HCT116 (cell line): Measurements from ENCODE around the gene CHST9. TPM values are rescaled to one million over a fixed set of nuclear protein-coding genes. Genes with fewer than 3 reads are reported as not detected.

Experiments used
- ATAC-seq: fragments of 200-7000 bp; cut with Tn5 transposase; 2 replicates; pipeline ENCODE4 v1.9.1; 2020; ENCODE audit warnings: mild to moderate bottlenecking, moderate library complexity
- BruUV-seq: library from RNA; stranded (reverse); fragments of 400-500 nt; replicated peaks from 2 replicates; lab custom pipeline; 2021; lab: Mats Ljungman, UMichigan
- CTCF ChIA-PET: fragments of 300-600 bp; sonication (Branson Sonifier 250); formaldehyde crosslinking; loops from one replicate; lab custom pipeline; 2021; ENCODE audit warnings: antibody characterized with exemption; lab: Charles Lee
- POLR2A ChIA-PET: fragments of 300-600, 350-600 bp; sonication (Branson Sonifier 250); formaldehyde crosslinking; loops from one replicate; lab custom pipeline; 2021; ENCODE audit warnings: antibody characterized with exemption; lab: Charles Lee
- RAD21 ChIA-PET, 2 experiments: fragments of 300-600 bp; sonication (Branson Sonifier 250); formaldehyde crosslinking; loops; one replicate each; lab custom pipeline; 2023; ENCODE audit warnings: low total read pairs in 2 of 2; ENCODE audit not compliant: uncharacterized antibody in 2 of 2, unreplicated experiment in 2 of 2, low non-redundant PET in 1 of 2; lab: Charles Lee
- DNase-seq: peaks from one replicate; pipeline ENCODE4 v3.0.0-alpha.2; 2010; ENCODE audit warnings: low read depth, low spot score
- H2AFZ ChIP-seq: fragments of 200-600 bp; shearing (Covaris generic), sonication (generic); 2 replicates; pipeline ENCODE4 v1.6.1; 2017; ENCODE audit warnings: low read depth, mixed run types, mixed read lengths, antibody characterized with exemption, low read length; ENCODE audit not compliant: poor library complexity, severe bottlenecking
- H3K27ac ChIP-seq: 2 replicates; pipeline ENCODE4 v1.5.1; 2012; ENCODE audit warnings: low read depth, low read length
- H3K27me3 ChIP-seq: fragments of 200-600 bp; sonication (generic); 2 replicates; pipeline ENCODE4 v1.6.1; 2016; ENCODE audit warnings: mixed run types, low read length, mixed read lengths; ENCODE audit not compliant: insufficient read depth
- H3K36me3 ChIP-seq, 2 experiments: fragments of 200-500 bp in 1 of 2; fragments of 200-600 bp in 1 of 2; sonication (Bioruptor generic) in 1 of 2; sonication (generic) in 1 of 2; 2 replicates each; pipeline versions ENCODE4 v1.5.1 to v1.6.1; 2014 to 2016; ENCODE audit warnings: low read length in 2 of 2, inconsistent platforms in 1 of 2, mixed read lengths in 1 of 2, mixed run types in 1 of 2; ENCODE audit not compliant: insufficient read depth in 2 of 2, control insufficient read depth in 1 of 2
- H3K4me1 ChIP-seq, 2 experiments: fragments of 200-600 bp in 1 of 2; sonication (generic) in 1 of 2; 2 replicates each; pipeline versions ENCODE4 v1.5.1 to v1.6.1; 2012 to 2017; ENCODE audit warnings: low read length in 2 of 2, inconsistent platforms in 1 of 2, mild to moderate bottlenecking in 1 of 2, mixed read lengths in 1 of 2, mixed run types in 1 of 2, moderate library complexity in 1 of 2; ENCODE audit not compliant: insufficient read depth in 2 of 2, control insufficient read depth in 1 of 2
- H3K4me2 ChIP-seq: fragments of 200-600 bp; sonication (generic); 2 replicates; pipeline ENCODE4 v1.6.1; 2017; ENCODE audit warnings: mixed run types, low read length, mixed read lengths
- H3K4me3 ChIP-seq, 2 experiments: fragments of 200-600 bp in 1 of 2; sonication (generic) in 1 of 2; replicated peaks in 1 of 2; 2 replicates each; pipeline ENCODE4 v1.5.1; 2011 to 2016; ENCODE audit warnings: low read length in 2 of 2, control low read depth in 1 of 2, low read depth in 1 of 2, mild to moderate bottlenecking in 1 of 2, mixed read lengths in 1 of 2, mixed run types in 1 of 2
- H3K79me2 ChIP-seq: fragments of 200-600 bp; sonication (generic); 2 replicates; pipeline ENCODE4 v1.6.1; 2017; ENCODE audit warnings: mild to moderate bottlenecking, mixed run types, low read length, moderate library complexity, mixed read lengths; ENCODE audit not compliant: insufficient read depth
- H3K9ac ChIP-seq: fragments of 200-600 bp; sonication (generic); 2 replicates; pipeline ENCODE4 v1.6.1; 2016; ENCODE audit warnings: low read length, mixed read lengths
- H3K9me2 ChIP-seq: fragments of 200-600 bp; sonication (generic), shearing (Covaris generic); 2 replicates; pipeline ENCODE4 v1.6.1; 2017; ENCODE audit warnings: mixed run types, mild to moderate bottlenecking, moderate library complexity; ENCODE audit not compliant: insufficient read depth
- H3K9me3 ChIP-seq, 2 experiments: fragments of 200-500 bp in 1 of 2; fragments of 200-600 bp in 1 of 2; sonication (Bioruptor generic) in 1 of 2; sonication (generic) in 1 of 2; 2 replicates each; pipeline ENCODE4 v1.6.1; 2014 to 2017; ENCODE audit warnings: low read length in 2 of 2, mixed read lengths in 2 of 2, inconsistent platforms in 1 of 2, low read depth in 1 of 2, mild to moderate bottlenecking in 1 of 2, mixed run types in 1 of 2, moderate library complexity in 1 of 2; ENCODE audit not compliant: control insufficient read depth in 1 of 2, insufficient read depth in 1 of 2
- H4K20me1 ChIP-seq: fragments of 200-600 bp; sonication (generic), shearing (Covaris generic); 2 replicates; pipeline ENCODE4 v1.6.1; 2017; ENCODE audit warnings: mixed run types, mild to moderate bottlenecking, moderate library complexity; ENCODE audit not compliant: insufficient read depth
- CBX3 ChIP-seq: IDR thresholded peaks from 2 replicates; pipeline ENCODE4 v1.6.1; 2012; ENCODE audit warnings: low read depth
- CEBPB ChIP-seq: IDR thresholded peaks from 2 replicates; pipeline ENCODE4 v1.6.1; 2012; ENCODE audit warnings: low read depth
- CTCF ChIP-seq, 3 experiments: fragments of 200-600 bp in 1 of 3; sonication (generic) in 1 of 3; IDR thresholded peaks in 2 of 3; conservative IDR thresholded peaks in 1 of 3; 2 replicates each; pipeline ENCODE4 v1.5.1; 2012 to 2017; ENCODE audit warnings: low read depth in 2 of 3, low read length in 2 of 3, antibody characterized with exemption in 1 of 3, borderline replicate concordance in 1 of 3, control low read depth in 1 of 3, mild to moderate bottlenecking in 1 of 3, mixed read lengths in 1 of 3, mixed run types in 1 of 3, moderate library complexity in 1 of 3; ENCODE audit not compliant: insufficient read depth in 1 of 3
- EZH2 ChIP-seq: fragments of 200-600 bp; sonication (generic); IDR thresholded peaks from 2 replicates; pipeline ENCODE4 v1.6.1; 2017; ENCODE audit warnings: antibody characterized with exemption, mixed run types
- EZH2phosphoT487 ChIP-seq: fragments of 200-600 bp; IDR thresholded peaks from 2 replicates; pipeline ENCODE4 v1.6.1; 2018; ENCODE audit warnings: antibody characterized with exemption, borderline replicate concordance
- FOSL1 ChIP-seq: IDR thresholded peaks from 2 replicates; pipeline ENCODE4 v1.6.1; 2012; ENCODE audit warnings: low read depth
- JUND ChIP-seq: IDR thresholded peaks from 2 replicates; pipeline ENCODE4 v1.6.1; 2012
- MAX ChIP-seq: IDR thresholded peaks from 2 replicates; pipeline ENCODE4 v1.6.1; 2012
- POLR2A ChIP-seq: IDR thresholded peaks from 2 replicates; pipeline ENCODE4 v1.7.0; 2011; ENCODE audit warnings: borderline replicate concordance; ENCODE audit not compliant: insufficient read depth, insufficient read length; ENCODE audit errors: extremely low read depth
- POLR2AphosphoS5 ChIP-seq: IDR thresholded peaks from 2 replicates; pipeline ENCODE4 v1.6.1; 2011; ENCODE audit warnings: mild to moderate bottlenecking, low read depth, low read length, moderate library complexity
- RAD21 ChIP-seq: IDR thresholded peaks from 2 replicates; pipeline ENCODE4 v1.6.1; 2012; ENCODE audit warnings: low read depth, mild to moderate bottlenecking
- REST ChIP-seq: IDR thresholded peaks from 2 replicates; pipeline ENCODE4 v1.6.1; 2012; ENCODE audit warnings: low read depth
- SIN3A ChIP-seq: IDR thresholded peaks from 2 replicates; pipeline ENCODE4 v1.6.1; 2012; ENCODE audit warnings: low read depth
- SP1 ChIP-seq: IDR thresholded peaks from 2 replicates; pipeline ENCODE4 v1.6.1; 2012; ENCODE audit warnings: low read depth
- SRF ChIP-seq: IDR thresholded peaks from 2 replicates; pipeline ENCODE4 v1.6.1; 2012; ENCODE audit warnings: low read depth
- YY1 ChIP-seq: IDR thresholded peaks from 2 replicates; pipeline ENCODE4 v1.6.1; 2011; ENCODE audit warnings: low read length, low read depth, moderate library complexity, mild to moderate bottlenecking; ENCODE audit not compliant: insufficient replicate concordance; ENCODE audit errors: extremely low read depth
- ZBTB33 ChIP-seq: IDR thresholded peaks from 2 replicates; pipeline ENCODE4 v1.6.1; 2011; ENCODE audit warnings: mild to moderate bottlenecking, low read length, moderate library complexity; ENCODE audit not compliant: insufficient replicate concordance; ENCODE audit errors: extremely low read depth
- ZFX ChIP-seq: fragments of 450-650 bp; IDR thresholded peaks from 2 replicates; pipeline ENCODE4 v1.6.1; 2017
- ZNF274 ChIP-seq: fragments of 200-500 bp; sonication (Bioruptor generic); IDR thresholded peaks from 2 replicates; pipeline ENCODE4 v1.6.1; 2014; ENCODE audit warnings: mild to moderate bottlenecking, low read depth, low read length, inconsistent platforms
- intact Hi-C: fragments of 100-400 bp; cut with micrococcal nuclease; formaldehyde crosslinking; loops from 2 replicates; pipeline ENCODE4 v1.10.0; 2022
- total RNA-seq: library from RNA; stranded (reverse); gene quantifications from one replicate; pipeline ENCODE4 v1.2.1, GENCODE V29; 2021; ENCODE audit not compliant: unreplicated experiment

CHST9 gene
- total RNA-seq, 1 experiment from 2014 or later: not detected

GRCh38 chr18:26874283-26874682, 310.8 kb downstream of the CHST9 start:
- no peak for DNase-seq
- Histone ChIP-seq H3K9me3 (no peaks in the 10 kb centered on the region), H3K79me2 (no peaks in the 10 kb centered on the region), H3K4me3 (no peak overlapping the region), H3K9ac (no peak overlapping the region), H3K4me2 (no peak overlapping the region), H3K27ac (no peak overlapping the region), H3K4me1 (no peaks in the 10 kb centered on the region), H3K9me2 (no peaks in the 10 kb centered on the region), H3K27me3 (no peaks in the 10 kb centered on the region; the same call in 1 of the 2 replicates), H2AFZ (no peak overlapping the region), H3K36me3 (no peaks in the 10 kb centered on the region), H4K20me1 (no peaks in the 10 kb centered on the region; the same call in 1 of the 2 replicates)
- ChIA-PET CTCF (no interaction called here), RAD21 (no interaction called here), POLR2A (no interaction called here)
- intact Hi-C loops: no loop called here
- TF ChIP-seq MAX: no peak
- TF ChIP-seq JUND: no peak
- no peak for TF ChIP-seq POLR2AphosphoS5
- no peak for TF ChIP-seq SP1
- no peak for TF ChIP-seq REST
- no peak for TF ChIP-seq ZFX
- TF ChIP-seq EZH2: no peak
- no peak for TF ChIP-seq CTCF (IDR thresholded peaks at IDR 0.05 in 2 of 3, conservative IDR thresholded peaks at IDR 0.05 in 1 of 3; ENCODE audit: borderline replicate concordance in 1 of 3, insufficient read depth in 1 of 3, low read depth in 2 of 3, low read length in 2 of 3)
- TF ChIP-seq POLR2A: no peak
- TF ChIP-seq SIN3A: no peak
- no peak for TF ChIP-seq ZBTB33
- TF ChIP-seq SRF: no peak
- TF ChIP-seq FOSL1: no peak
- TF ChIP-seq RAD21: no peak
- TF ChIP-seq CBX3: no peak
- TF ChIP-seq YY1: no peak
- TF ChIP-seq ZNF274: no peak
- no peak for TF ChIP-seq EZH2phosphoT487
- no peak for TF ChIP-seq CEBPB
- BruUV-seq: no TSS peak
- no peak for ATAC-seq
